Measurements from ENCODE around the gene LAPTM5. TPM values are rescaled to one million over a fixed set of nuclear protein-coding genes. Genes with fewer than 3 reads are reported as not detected.

Gene LAPTM5
- total RNA-seq, 4 donors from 2014 or later: 2.3 to 14.8 (median 10.1) TPM

DNA sequence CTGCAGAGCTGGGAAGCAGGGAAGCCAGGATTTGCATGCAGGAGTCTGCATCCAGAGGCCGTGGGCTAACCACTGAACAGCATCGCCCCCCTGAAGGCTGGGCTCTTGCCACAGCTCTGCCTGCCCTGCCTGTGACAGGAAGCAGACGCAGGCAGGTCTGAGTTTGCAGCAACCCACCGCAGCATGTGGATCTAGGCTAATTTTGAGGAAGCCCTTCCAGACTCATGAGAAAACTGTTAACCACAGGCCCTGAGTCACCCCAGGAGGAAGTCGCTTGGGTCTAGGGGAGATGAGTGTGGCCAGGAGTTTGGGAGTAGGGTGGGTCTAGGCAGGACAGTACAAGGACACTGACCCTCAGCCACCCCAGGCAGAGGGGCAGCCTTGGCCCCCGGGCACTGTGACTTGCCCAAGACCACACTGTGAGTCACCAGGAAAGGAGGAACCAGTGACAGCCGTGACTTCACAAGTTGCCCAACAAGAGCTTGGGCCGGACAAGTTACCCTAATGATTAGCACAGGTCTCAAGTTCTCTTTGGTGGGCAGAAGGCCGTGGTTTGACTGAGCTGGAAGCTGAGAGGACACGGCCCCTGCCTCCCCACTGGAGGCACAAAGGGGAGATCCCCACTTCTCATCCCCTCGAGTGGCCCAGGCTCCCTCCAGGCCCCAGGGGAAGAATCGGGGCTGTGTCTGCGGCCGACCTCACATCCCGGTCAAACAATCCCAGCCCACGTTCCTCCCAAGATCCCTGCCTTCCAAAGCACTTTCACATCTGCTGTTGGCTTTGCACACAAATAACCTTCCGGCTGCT is 826 bp downstream of the LAPTM5 start:
- Histone ChIP-seq H3K4me1 (peaks cover 3 to 5% of the 10 kb centered on the region in 2 donors), H3K27me3 (no peaks in the 10 kb centered on the region), H3K4me3 (peak overlapping the region in 3 of 4 donors; percentile 6 to 40 (median 32)), H3K36me3 (no peaks in the 10 kb centered on the region), H3K27ac (peak overlapping the region; percentile 59 to 66 (median 64)), H3K9me3 (no peaks in the 10 kb centered on the region)
- intact Hi-C loops (cut with DNase I; ENCODE audit: low total_unique reads) (no loop called here), in situ Hi-C loops (cut with MboI; ENCODE audit: low sequenced_read_pairs in 4 of 4) (no loop called here)
- peak; percentile 46 to 53 for ATAC-seq
- TF ChIP-seq, protein P1, sequence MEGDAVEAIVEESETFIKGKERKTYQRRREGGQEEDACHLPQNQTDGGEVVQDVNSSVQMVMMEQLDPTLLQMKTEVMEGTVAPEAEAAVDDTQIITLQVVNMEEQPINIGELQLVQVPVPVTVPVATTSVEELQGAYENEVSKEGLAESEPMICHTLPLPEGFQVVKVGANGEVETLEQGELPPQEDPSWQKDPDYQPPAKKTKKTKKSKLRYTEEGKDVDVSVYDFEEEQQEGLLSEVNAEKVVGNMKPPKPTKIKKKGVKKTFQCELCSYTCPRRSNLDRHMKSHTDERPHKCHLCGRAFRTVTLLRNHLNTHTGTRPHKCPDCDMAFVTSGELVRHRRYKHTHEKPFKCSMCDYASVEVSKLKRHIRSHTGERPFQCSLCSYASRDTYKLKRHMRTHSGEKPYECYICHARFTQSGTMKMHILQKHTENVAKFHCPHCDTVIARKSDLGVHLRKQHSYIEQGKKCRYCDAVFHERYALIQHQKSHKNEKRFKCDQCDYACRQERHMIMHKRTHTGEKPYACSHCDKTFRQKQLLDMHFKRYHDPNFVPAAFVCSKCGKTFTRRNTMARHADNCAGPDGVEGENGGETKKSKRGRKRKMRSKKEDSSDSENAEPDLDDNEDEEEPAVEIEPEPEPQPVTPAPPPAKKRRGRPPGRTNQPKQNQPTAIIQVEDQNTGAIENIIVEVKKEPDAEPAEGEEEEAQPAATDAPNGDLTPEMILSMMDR (IDR thresholded peaks at IDR 0.05 in 4 of 5, conservative IDR thresholded peaks at IDR 0.05 in 1 of 5): no peak
- TF ChIP-seq POLR2A (IDR thresholded peaks at IDR 0.05): peak; percentile 31 to 42
- peak; percentile 37 to 62 for DNase-seq

DNA sequence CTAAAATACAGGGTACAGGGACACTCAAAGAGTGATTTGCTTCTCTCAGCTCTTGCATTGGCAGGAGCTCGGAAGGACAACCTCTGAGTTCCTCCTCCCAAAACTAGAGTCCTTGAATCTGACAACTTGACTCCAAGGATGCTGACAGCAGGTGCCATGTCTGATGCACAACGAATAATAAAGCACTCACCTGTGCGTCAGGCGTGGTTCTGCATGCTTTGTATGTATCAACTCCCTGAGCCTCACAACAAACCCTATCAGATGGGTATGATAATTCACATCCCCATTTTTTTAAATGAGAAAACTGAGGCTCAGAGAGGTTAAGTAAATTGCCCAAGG is 1.4 kb downstream of the LAPTM5 start:
- peak overlapping the region in 1 of 4 donors; percentile 13 for H3K4me3 ChIP-seq
- no peaks in the 10 kb centered on the region for H3K9me3 ChIP-seq
- DNase-seq (no peak), ATAC-seq (no peak)
- H3K36me3 ChIP-seq: no peaks in the 10 kb centered on the region
- intact Hi-C loops (cut with DNase I; ENCODE audit: low total_unique reads) (no loop called here), in situ Hi-C loops (cut with MboI; ENCODE audit: low sequenced_read_pairs in 4 of 4) (no loop called here)
- no peaks in the 10 kb centered on the region for H3K27me3 ChIP-seq
- peaks cover under 1 to 5% of the 10 kb centered on the region in 2 donors for H3K4me1 ChIP-seq
- TF ChIP-seq POLR2A (IDR thresholded peaks at IDR 0.05): no peak
- TF ChIP-seq, protein P1 (IDR thresholded peaks at IDR 0.05 in 4 of 5, conservative IDR thresholded peaks at IDR 0.05 in 1 of 5): no peak
- H3K27ac ChIP-seq: peak overlapping the region in 2 of 4 donors; percentile 59 to 66

DNA sequence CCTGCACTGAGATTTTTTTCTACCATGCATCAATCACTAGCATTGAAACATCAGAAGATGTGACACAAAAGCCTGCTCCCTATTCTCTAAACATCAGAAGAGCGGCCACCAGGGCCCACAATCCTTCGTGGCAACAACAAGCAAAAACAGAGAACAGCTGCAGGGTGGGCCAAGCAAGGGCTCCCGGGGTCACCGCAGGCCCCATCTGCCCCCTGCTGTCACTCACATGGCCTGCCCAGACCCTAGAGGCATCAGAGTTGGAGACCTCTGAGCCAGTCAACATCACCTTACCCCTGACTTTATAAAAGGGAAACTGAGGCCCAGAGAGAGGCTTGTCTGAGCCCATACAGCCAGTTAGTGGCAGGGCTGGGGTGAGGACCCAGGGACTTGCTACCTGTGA is 1.8 kb downstream of the LAPTM5 start:
- Histone ChIP-seq H3K27me3 (no peaks in the 10 kb centered on the region), H3K36me3 (no peaks in the 10 kb centered on the region), H3K9me3 (no peaks in the 10 kb centered on the region), H3K4me1 (peaks cover 0 to under 1% of the 10 kb centered on the region in 2 donors), H3K4me3 (peak overlapping the region in 1 of 4 donors; percentile 13), H3K27ac (no peak overlapping the region)
- TF ChIP-seq, protein P1 (IDR thresholded peaks at IDR 0.05 in 4 of 5, conservative IDR thresholded peaks at IDR 0.05 in 1 of 5): no peak
- no peak for TF ChIP-seq POLR2A (IDR thresholded peaks at IDR 0.05)
- intact Hi-C loops (cut with DNase I; ENCODE audit: low total_unique reads) (no loop called here), in situ Hi-C loops (cut with MboI; ENCODE audit: low sequenced_read_pairs in 4 of 4) (no loop called here)
- DNase-seq: no peak
- ATAC-seq: no peak

DNA sequence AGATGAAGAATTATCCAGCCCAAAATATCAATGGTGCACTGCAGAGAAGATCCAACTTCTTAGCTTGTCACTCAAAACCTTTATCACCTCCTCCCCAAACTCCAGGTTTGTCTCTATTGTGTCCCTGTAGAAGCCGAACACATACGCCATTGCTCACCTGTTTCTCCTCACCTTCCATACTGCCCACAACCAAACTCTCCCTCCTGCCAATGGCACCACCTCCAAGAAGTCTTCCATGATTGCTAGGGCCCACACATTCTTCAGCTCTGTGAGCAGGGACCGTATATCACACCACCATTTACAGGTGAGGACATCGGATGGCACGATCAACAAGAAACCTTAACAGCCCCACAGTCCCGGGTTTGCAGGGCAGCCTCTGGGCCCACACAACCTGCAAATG is 2.2 kb downstream of the LAPTM5 start:
- ATAC-seq: no peak
- no peaks in the 10 kb centered on the region for H3K9me3 ChIP-seq
- H3K4me1 ChIP-seq: no peaks in the 10 kb centered on the region
- H3K4me3 ChIP-seq: no peak overlapping the region
- TF ChIP-seq POLR2A (IDR thresholded peaks at IDR 0.05): no peak
- TF ChIP-seq, protein P1 (IDR thresholded peaks at IDR 0.05 in 4 of 5, conservative IDR thresholded peaks at IDR 0.05 in 1 of 5): no peak
- intact Hi-C loops (cut with DNase I; ENCODE audit: low total_unique reads) (no loop called here), in situ Hi-C loops (cut with MboI; ENCODE audit: low sequenced_read_pairs in 4 of 4) (no loop called here)
- no peaks in the 10 kb centered on the region for H3K36me3 ChIP-seq
- no peak for DNase-seq
- H3K27me3 ChIP-seq: no peaks in the 10 kb centered on the region
- H3K27ac ChIP-seq: no peak overlapping the region

Data from gastrocnemius medialis (tissue), 4 donors.